G401 (cell line): Measurements from ENCODE around the gene OPRM1. TPM values are rescaled to one million over a fixed set of nuclear protein-coding genes. Genes with fewer than 3 reads are reported as not detected.
"Not testable (repeated sequence)": the region's sequence is repeated elsewhere in the genome, so short reads cannot be mapped to it uniquely, and the experiment has no call there.

ENCODE experiments used
- DNase-seq: peaks from one replicate; pipeline ENCODE4 v3.0.0-alpha.2; 2015; ENCODE audit warnings: low spot score
- in situ Hi-C: cut with HindIII; loops from 2 replicates; pipeline ENCODE4 v1.10.0; 2016; ENCODE audit warnings: low sequenced_read_pairs, mixed read lengths
- total RNA-seq: library from RNA; depleted of rRNA; stranded (reverse); fragments of >200 nt; shearing (Covaris generic); gene quantifications from 2 replicates; pipeline ENCODE4 v1.2.3, GENCODE V29; 2014

Gene OPRM1
- total RNA-seq, 1 experiment from 2014 or later, result not detected

GRCh38 chr6:154187203-154187602, 148.2 kb downstream of the OPRM1 start:
- no peak for DNase-seq
- in situ Hi-C loops, result no loop called here

DNA sequence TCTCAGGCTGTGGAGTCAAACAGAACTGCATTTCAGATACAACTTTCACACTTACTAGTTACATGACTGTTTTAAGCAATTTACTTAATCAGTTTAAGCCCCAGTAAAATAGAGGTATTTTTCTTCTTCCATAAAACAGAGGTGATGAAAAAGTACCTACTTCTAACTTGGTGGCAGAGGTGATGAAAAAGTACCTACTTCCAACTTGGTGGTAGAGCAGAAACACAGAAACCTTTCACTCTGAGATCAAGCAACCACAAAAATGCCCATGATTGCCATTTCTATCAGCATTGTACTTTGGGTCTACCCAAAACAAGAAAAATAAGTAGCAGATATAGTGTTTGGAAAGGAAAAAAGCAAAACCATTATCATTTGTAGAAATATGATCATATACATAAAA, 148.7 kb downstream of the OPRM1 start:
- DNase-seq, result no peak
- in situ Hi-C loops, result no loop called here

DNA sequence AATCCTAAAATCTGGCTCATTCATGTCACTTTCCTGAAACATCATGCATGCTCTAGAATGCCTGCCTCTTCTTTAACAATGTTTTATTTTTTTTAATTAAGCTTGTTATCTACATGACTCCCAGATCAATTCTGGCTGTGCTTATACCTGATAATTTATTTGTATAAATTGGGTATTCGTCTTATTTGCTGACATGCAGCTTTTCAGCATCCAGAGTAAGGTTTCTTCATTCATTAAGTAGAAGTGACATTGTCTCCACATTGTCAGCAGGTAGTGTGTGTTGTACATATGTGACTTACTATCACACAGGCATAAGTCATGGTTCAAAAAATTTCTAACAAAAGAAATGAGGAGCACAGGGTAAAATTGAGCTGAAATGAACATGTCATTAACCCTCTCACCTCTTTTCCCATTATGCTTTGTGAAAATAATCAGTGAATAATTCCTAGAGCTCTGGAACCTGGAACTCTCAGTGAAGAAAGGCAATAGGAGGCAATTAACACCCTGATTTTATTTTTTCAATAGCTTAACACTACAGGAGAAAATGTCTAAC, 157.4 kb downstream of the OPRM1 start:
- no peak for DNase-seq
- in situ Hi-C loops, result no loop called here

- DNase-seq, result peak; percentile 68
- in situ Hi-C loops, result no loop called here
Measured at GRCh38 chr6:154197196-154197860, 158.3 kb downstream of the OPRM1 start.

DNA sequence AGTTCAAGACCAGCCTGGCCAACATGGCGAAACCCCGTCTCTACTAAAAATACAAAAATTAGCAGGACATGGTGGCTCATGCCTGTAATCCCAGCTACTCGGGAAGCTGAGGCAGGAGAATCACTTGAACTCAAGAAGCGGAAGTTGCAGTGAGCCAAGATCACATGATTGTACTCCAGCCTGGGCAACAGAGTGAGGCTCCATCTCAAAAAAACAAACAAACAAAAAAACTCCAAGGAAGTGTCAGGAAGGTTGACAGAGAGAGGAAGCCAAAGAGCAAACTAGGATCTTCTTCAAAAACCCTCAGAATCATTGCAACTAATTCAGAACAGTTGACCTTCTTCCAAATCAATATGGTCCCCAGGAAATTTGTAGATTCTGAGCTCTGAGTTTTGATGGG, 162.6 kb downstream of the OPRM1 start:
- in situ Hi-C loops, DNase-seq: not testable (repeated sequence)

- no peak for DNase-seq
- in situ Hi-C loops, result no loop called here
Measured at GRCh38 chr6:154202339-154202738, 163.3 kb downstream of the OPRM1 start.

GRCh38 chr6:154202958-154203357, 163.9 kb downstream of the OPRM1 start:
- in situ Hi-C loops, result no loop called here
- DNase-seq, result no peak

GRCh38 chr6:154206141-154206540, 167.1 kb downstream of the OPRM1 start:
- no peak for DNase-seq
- in situ Hi-C loops, result no loop called here

- no peak for DNase-seq
- in situ Hi-C loops, result no loop called here
Measured at GRCh38 chr6:154206996-154207395, 168.0 kb downstream of the OPRM1 start.

DNA sequence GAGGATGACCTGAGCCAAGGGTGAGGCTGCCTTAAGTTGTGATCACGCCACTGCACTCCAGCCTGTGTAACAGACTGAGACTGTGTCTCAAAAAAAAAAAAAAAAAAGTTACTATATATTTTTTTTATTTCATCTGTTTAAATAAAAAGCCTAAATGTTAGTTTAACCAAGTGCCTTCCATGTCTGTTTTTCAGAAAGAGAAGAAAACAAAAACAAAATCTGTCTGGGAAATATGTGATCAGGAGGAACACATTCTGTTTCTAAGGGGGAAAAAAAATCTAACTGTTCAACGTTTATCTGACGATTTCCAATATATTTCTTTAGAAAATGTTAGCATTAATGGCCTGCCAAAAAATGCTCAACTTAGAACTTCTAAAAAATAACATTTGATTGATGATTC, 170.5 kb downstream of the OPRM1 start:
- no peak for DNase-seq
- in situ Hi-C loops, result no loop called here

DNA sequence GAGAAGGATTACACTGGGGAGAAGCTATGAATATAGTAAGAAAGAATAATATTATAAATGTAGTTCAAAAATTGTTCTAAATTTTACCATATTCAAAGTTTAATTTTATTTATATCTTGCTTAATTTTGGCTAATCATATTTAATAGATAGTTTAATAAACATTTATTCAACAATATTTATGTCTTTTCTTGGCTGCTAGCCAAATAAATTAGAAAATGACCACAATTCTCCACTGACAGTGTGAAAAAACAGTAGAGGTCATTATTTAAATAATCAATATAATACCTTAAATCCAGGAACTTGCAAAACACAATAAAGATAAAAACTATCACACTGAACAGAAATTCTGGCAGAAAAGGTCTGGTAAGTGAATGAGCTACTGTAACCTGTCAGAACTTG, 171.6 kb downstream of the OPRM1 start:
- in situ Hi-C loops, result no loop called here

DNA sequence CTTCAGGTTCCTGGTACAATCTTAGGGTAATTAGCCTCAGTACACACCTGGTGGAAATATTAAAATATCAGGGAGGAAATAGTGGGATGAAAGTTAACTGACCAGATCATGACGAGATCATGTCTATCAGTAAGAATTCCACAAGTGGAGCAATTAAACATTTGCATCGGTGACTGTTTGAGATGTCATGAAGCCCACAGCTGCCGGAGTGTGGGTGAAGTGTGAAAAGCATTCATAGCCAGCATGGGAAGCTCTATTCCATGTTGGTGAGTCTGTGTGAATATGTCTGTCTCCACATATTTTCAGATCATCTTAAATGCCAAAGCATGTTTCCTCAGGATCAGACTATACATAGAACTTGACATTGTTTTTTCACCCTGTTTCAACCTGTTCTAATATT, 174.7 kb downstream of the OPRM1 start:
- in situ Hi-C loops, result no loop called here
- no peak for DNase-seq

More for the DNA sequence above, 171.6 kb downstream of the OPRM1 start:
- no peak for DNase-seq

DNA sequence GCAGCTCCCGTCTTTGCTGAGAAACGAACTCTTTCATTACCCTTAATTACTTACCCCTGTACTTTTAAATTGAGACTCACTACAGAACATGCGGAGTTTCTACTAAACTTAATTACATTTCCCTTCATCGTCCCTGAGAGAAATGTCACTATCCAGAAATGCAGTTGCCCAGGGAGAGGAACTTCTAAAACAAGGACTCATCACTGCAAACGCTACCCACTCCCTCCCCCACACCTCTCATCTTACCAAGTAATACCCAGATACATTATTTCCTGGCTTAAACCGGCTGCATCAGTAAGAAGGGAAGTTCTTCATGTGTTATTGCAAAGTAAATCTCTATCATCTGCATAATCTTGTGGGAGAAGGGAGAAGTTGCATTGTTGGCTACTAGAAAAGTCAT, 179.3 kb downstream of the OPRM1 start:
- in situ Hi-C loops, result no loop called here
- no peak for DNase-seq

DNA sequence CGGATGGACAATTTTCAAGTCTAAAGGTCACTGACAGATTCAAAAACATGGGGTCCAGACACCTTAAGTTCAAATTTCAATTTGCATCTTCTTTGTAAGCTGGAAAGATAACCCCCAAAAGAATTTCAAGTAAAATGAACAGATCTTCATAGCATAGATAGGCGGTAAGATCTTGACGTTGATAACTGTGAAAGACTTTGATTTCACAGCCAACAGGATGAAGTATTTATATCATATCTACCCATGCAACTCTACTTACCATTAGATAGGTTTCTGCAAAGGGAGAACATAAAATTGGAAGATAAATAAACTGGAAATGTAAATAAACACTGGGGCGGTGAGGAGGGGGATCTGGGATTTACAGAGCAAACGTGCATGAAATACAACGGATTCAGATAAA, 179.7 kb downstream of the OPRM1 start:
- in situ Hi-C loops, result no loop called here

GRCh38 chr6:154219250-154219649, 180.2 kb downstream of the OPRM1 start:
- in situ Hi-C loops, result no loop called here
- DNase-seq, result no peak

More for the DNA sequence above, 179.7 kb downstream of the OPRM1 start:
- DNase-seq, result no peak

DNA sequence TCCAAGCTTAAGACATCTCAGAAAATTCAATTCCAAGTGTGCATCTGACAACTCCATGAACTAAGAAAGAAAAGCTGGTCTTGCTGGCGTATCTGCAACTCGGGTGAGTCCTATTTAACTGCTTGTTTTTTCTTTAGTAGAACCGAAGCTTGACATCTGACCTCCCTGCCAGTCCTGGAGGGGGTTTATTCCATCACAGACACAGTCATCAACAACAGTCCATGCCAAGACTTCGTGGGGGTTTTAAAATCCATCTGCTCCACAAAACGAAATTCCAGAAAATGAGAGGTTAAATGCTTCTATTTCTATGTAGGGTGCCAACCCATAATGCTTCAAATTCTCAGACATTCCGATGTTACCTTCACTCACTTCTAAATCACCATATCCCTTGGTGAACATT, 183.7 kb downstream of the OPRM1 start:
- in situ Hi-C loops, result no loop called here
- peak; percentile 77 for DNase-seq

DNA sequence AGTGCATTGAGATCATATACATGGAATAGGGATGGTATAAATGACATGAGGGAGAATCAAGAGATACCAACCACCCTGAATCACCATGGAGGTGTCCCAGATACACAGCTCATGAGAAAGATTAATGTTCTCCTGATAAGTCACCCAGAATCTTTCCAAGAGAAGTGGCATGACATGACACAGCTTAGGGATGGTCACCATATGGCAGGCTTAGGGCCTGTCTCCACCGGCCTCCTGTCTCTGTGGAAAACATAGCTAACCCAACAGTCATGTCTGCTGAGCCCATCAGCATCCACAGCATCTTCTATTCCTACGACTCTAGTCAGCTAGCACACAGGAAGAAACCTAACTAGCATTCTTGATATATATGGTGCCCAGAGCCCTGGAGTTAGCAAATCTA, 184.3 kb downstream of the OPRM1 start:
- in situ Hi-C loops, result no loop called here
- peak; percentile 63 for DNase-seq

GRCh38 chr6:154226461-154226860, 187.4 kb downstream of the OPRM1 start:
- in situ Hi-C loops, result no loop called here
- DNase-seq, result no peak

GRCh38 chr6:154227862-154228520, 189.0 kb downstream of the OPRM1 start:
- no peak for DNase-seq
- in situ Hi-C loops, result no loop called here

GRCh38 chr6:154228521-154228905, 189.5 kb downstream of the OPRM1 start:
- in situ Hi-C loops, result no loop called here
- no peak for DNase-seq

DNA sequence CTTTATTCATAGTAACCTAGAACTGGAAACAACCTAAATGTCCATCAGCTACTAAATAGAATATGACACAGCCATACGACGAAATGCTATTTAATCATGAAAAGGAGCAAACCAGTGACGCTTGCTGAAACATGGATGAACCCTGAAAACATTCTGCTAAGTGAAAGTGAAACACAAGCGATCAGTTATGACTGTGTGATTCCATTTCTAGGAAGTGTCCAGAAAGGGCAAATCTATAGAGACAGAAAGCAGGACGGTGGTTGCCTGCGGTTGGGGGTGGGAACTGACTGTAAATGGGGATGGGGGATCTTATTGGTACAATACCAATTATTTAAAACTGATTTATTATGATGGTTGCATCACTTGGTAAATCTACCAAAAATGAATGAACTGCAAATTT, 190.7 kb downstream of the OPRM1 start:
- no peak for DNase-seq
- in situ Hi-C loops, result no loop called here
